GM18873 (cell line): Measurements from ENCODE around the gene NPAT.

Experiments used
- ATAC-seq: cut with Tn5 transposase; IDR thresholded peaks from one replicate; pipeline ENCODE4 v1.9.1; 2021; ENCODE audit warnings: mild to moderate bottlenecking, moderate library complexity, moderate number of reproducible peaks; ENCODE audit not compliant: unreplicated experiment, low FRiP score

NPAT gene

GRCh38 chr11:108220721-108221336 is 1.6 kb downstream of the NPAT start:
- no peak for ATAC-seq

- ATAC-seq: no peak
These were observed 3.3 kb downstream of the NPAT start for GRCh38 chr11:108218912-108219783.

GRCh38 chr11:108218455-108218854 is 4.0 kb downstream of the NPAT start:
- ATAC-seq: no peak

GRCh38 chr11:108216988-108217387 is 5.5 kb downstream of the NPAT start:
- no peak for ATAC-seq

DNA sequence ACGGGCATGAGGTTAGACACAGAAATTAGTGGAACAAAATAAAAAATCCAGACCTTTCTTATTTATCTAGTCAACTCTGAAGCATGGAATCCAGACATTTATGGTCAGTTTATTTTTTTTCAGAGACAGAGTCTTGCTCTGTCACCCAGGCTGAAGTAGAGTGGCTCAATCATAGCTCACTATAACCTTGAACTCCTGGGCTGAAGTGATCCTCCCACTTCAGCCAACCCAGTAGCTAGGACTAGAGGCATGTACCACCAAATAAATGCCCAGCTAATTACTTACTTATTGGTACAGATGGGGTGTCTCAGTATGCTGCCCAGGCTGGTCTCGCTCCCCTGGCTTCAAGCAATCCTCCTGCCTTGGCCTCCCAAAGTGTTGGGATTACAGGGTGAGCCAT is 8.7 kb downstream of the NPAT start:
- ATAC-seq: no peak

DNA sequence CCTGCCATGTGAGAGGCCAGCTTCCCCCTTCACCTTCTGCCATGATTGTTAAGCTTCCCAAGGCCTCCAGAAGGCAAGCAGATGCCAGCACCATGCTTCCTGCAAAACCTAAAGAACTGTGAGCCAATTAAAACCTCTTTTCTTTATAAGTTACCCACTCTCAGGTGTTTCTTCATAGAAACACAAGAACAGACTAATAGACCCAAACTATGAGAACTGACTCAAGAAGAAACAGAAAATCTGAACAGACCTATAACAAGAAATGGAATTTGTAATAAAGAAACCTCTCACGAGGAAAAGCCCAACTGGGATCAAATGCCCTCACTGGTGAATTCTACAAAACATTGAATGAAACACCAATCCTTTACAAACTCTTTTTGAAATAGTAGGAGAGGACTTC is 12.0 kb downstream of the NPAT start:
- ATAC-seq: no peak

DNA sequence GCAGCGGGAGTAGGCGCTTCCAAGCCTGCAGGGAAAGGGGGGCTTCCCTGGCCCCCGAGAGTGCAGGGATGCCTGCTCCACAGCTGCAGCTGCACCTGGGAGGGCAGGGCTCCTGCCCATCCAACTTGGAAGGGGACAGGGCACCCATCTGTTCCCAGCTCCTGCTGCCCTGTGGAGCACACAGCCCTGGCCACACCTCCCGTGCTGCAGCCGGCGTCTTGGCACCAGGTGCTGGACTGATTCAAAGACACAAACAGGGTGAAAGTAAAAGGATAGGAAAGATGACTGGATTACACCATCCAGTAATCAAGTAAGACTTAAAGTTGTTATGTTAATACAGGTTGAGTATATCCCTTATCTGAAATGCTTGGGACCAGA is 14.8 kb downstream of the NPAT start:
- ATAC-seq: no peak

- no peak for ATAC-seq
These were observed 15.3 kb downstream of the NPAT start for GRCh38 chr11:108206969-108207682.

- ATAC-seq: no peak
These were observed 16.3 kb downstream of the NPAT start for GRCh38 chr11:108206171-108206570.

- ATAC-seq: no peak
These were observed 17.4 kb downstream of the NPAT start for GRCh38 chr11:108204929-108205499.

DNA sequence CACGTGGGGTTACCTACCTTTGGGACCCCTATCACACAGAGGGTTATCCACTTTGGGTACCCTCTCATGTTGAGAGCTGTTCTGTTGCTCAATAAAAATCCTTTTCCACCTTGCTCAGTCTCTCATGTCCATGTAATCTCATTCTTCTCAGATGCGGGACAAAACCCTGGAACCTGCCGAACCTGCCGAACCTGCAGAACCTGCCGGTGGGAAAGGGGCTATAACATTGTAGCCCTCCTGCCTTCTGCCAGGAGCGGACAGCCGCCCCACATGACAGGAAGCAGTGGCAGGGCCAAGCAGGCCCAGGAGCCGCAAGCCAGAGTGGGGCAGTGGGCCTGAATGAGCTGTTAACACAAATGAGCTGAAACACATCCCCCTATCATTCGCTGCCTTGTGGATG is 18.1 kb downstream of the NPAT start:
- ATAC-seq: no peak

GRCh38 chr11:108203075-108203474 is 19.4 kb downstream of the NPAT start:
- no peak for ATAC-seq

DNA sequence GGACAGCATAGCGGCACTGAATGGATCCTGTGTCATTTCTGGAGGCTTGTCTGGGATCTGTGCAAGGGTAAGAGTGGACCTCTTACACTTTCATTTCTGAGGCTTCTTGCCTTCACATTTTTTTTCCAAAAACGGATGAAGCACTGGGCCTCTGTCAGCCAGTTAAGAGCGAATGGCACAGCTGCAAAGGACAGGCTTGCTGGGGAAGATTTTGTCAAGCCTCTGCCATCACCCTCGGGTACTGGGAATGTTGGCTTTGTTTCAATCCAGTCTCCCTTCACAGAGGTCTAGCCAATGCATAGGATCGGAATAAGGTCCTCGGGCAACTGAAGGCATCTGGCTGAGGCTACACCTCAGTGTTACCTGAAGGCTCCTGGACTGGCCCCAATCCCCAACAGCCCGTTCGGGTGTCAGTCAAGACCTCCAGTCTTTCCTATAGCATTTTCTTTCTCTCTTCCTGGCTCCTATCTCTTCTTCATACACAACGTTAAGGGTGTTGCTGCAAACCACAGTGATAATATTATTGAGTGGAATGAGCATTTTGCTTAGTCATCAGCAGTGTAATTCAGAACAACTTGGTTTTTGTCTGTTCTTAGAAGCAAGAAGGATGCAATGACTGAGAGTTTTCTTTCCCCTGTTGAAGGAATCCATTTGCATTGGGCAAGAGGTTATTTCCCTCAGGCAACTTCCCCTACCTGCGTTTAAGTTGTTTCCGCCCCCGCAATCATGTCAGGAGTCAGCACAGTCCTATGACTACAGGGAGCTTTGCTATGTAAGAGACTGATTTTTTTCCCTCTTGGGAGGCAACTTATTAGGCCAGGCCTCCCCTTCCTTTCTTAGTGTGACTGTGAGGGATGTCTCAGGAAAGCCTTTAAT is 22.8 kb downstream of the NPAT start:
- ATAC-seq: peak; percentile 78

GRCh38 chr11:108198833-108199232 is 23.6 kb downstream of the NPAT start:
- ATAC-seq: no peak

- no peak for ATAC-seq
These were observed 25.1 kb downstream of the NPAT start for GRCh38 chr11:108197351-108197750.

DNA sequence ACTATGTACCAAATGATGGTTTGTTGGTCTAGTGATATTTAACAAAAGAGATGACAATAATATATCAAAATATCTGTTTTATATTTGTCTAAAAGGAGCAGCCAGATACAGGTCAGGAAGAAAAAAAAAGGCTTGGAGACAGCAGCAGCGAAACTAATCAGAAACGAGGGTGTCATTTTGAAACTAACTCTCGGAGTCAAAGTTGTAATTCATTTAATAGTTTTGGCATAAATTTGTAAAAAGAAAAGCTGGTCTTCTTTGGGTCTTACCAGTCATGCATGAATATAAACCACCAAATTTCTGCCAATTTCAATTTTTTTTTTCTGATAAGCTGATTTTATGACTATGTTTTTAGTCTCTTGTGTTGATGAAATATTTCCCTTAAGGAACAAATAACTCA is 25.5 kb downstream of the NPAT start:
- ATAC-seq: no peak

- no peak for ATAC-seq
These were observed 28.7 kb downstream of the NPAT start for GRCh38 chr11:108193725-108194124.

DNA sequence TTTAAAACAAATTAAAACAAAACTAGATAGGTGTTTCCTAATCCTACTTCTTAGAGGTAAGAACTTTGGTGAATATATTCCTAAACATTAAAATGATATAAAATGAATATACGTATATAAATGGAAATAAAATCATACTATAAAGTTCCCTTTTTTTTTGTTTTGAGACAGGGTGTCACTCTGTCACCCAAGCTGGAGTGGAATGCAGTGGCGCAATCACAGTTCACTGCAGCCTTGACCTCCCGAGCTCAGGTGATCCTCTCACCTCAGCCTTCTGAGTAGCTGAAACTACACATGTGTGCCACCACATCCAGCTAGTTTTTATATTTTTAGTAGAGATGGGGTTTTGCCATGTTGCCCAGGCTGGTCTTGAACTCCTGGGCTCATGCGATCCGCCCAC is 44.9 kb downstream of the NPAT start:
- ATAC-seq: no peak

GRCh38 chr11:108170184-108170583 is 52.3 kb downstream of the NPAT start:
- no peak for ATAC-seq

DNA sequence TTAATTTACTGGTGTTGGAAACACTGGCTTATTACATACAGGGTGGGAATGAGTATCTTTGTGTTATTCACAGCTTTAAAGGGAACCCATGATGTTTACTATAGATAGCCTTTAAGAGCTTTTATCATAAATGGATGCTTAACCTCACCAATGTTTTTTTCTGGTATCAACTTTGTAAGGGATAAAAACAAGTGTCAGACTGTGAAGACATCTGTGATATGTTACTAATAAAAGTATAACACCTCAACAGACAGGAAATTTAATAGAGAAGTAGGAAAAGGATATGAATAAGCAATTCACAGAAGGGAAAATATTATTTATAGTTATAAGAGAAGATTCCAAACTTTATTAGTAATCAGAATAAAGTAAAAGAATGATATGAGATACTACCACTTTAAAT is 54.8 kb downstream of the NPAT start:
- ATAC-seq: no peak
